K562 (cell line): Measurements from ENCODE around the gene PLEKHM3. TPM values are rescaled to one million over a fixed set of nuclear protein-coding genes. Genes with fewer than 3 reads are reported as not detected.
A peak's percentile ranks its signal among the peaks of the same experiment; 100 is the strongest.

Source experiments
- BCOR ChIP-seq: fragments of 450-650 bp; IDR thresholded peaks from 2 replicates; pipeline ENCODE4 v1.6.1; 2016
- CAMTA2 ChIP-seq: fragments of 250-450 bp; sonication (Bioruptor Pico); conservative IDR thresholded peaks from 2 replicates; pipeline ENCODE4 v1.5.1; 2022
- CCAR2 ChIP-seq: fragments of 200-400 bp; formaldehyde crosslinking; IDR thresholded peaks from 2 replicates; pipeline ENCODE4 v1.6.1; 2017; ENCODE audit warnings: mild to moderate bottlenecking, low read depth, low read length
- EHMT2 ChIP-seq: fragments of 450-650 bp; IDR thresholded peaks from 2 replicates; pipeline ENCODE4 v1.6.1; 2018; ENCODE audit warnings: antibody characterized with exemption
- EP400 ChIP-seq: fragments of 450-650 bp; IDR thresholded peaks from 2 replicates; pipeline ENCODE4 v1.6.1; 2017; ENCODE audit warnings: antibody characterized with exemption, mild to moderate bottlenecking, moderate library complexity
- HNRNPH1 ChIP-seq: fragments of 200-400 bp; formaldehyde crosslinking; optimal IDR thresholded peaks from 2 replicates; pipeline ENCODE3; 2017; ENCODE audit warnings: low read depth, mild to moderate bottlenecking, low read length, moderate library complexity
- NEUROD1 ChIP-seq: fragments of 150-350 bp; IDR thresholded peaks from 2 replicates; pipeline ENCODE4 v1.6.1; 2014; ENCODE audit warnings: borderline replicate concordance, low read length, low read depth; ENCODE audit not compliant: partially characterized antibody
- OTX1 ChIP-seq: fragments of 450-650 bp; formaldehyde crosslinking; IDR thresholded peaks from 2 replicates; pipeline ENCODE4 v1.4.0; 2022; ENCODE audit warnings: mild to moderate bottlenecking
- POLR2A ChIP-seq: fragments of 450-650 bp; conservative IDR thresholded peaks from 2 replicates; pipeline ENCODE4 v1.6.1; 2016
- SAFB2 ChIP-seq: fragments of 200-400 bp; formaldehyde crosslinking; IDR thresholded peaks from 2 replicates; pipeline ENCODE4 v1.6.1; 2018; ENCODE audit warnings: borderline replicate concordance, low read length, low read depth, moderate library complexity; ENCODE audit not compliant: severe bottlenecking
- SFPQ ChIP-seq: fragments of 200-400 bp; formaldehyde crosslinking; IDR thresholded peaks from 2 replicates; pipeline ENCODE4 v1.6.1; 2017; ENCODE audit warnings: mild to moderate bottlenecking, low read depth, low read length, moderate library complexity
- SLC30A9 ChIP-seq: fragments of 250-450 bp; sonication (Bioruptor Pico); IDR thresholded peaks from 2 replicates; pipeline ENCODE4 v1.8.0; 2022; ENCODE audit warnings: mild to moderate bottlenecking, moderate library complexity
- TAF1 ChIP-seq: IDR thresholded peaks from 2 replicates; pipeline ENCODE4 v1.6.1; 2011; ENCODE audit warnings: mild to moderate bottlenecking, low read length, moderate library complexity; ENCODE audit not compliant: insufficient read depth, control insufficient read depth, severe bottlenecking; ENCODE audit errors: extremely low read depth
- USF1 ChIP-seq: sonication (generic); formaldehyde crosslinking; IDR thresholded peaks from 2 replicates; pipeline ENCODE4 v1.9.0; 2022; ENCODE audit warnings: mild to moderate bottlenecking, missing genetic modification reagents
- XRCC4 ChIP-seq: IDR thresholded peaks from one replicate; pipeline ENCODE4 v1.6.1; 2011; ENCODE audit not compliant: insufficient read depth, insufficient read length; ENCODE audit errors: extremely low read depth
- ZBTB1 ChIP-seq: sonication (generic); formaldehyde crosslinking; IDR thresholded peaks from 2 replicates; pipeline ENCODE4 v1.8.1; 2023; ENCODE audit warnings: missing genetic modification reagents, low read depth, mild to moderate bottlenecking, borderline replicate concordance
- ZNF146 ChIP-seq: IDR thresholded peaks from one replicate; pipeline ENCODE4 v1.6.1; 2018; ENCODE audit warnings: missing compliant biosample characterization; ENCODE audit not compliant: unreplicated experiment
- ZNF23 ChIP-seq: fragments of 250-450 bp; sonication (Bioruptor Pico); IDR thresholded peaks from 2 replicates; pipeline ENCODE4 v1.4.0; 2020; ENCODE audit warnings: mild to moderate bottlenecking
- ZNF384 ChIP-seq: IDR thresholded peaks from 2 replicates; pipeline ENCODE4 v1.6.1; 2012; ENCODE audit warnings: low read depth, low read length, improper control_type of control experiment
- ZNF717 ChIP-seq: fragments of 250-450 bp; sonication (Bioruptor Pico); IDR thresholded peaks from 2 replicates; pipeline ENCODE4 v1.5.0; 2021
- ZNF778 ChIP-seq: fragments of 450-650 bp; formaldehyde crosslinking; IDR thresholded peaks from 2 replicates; pipeline ENCODE4 v1.4.0; 2020; ENCODE audit warnings: mild to moderate bottlenecking, moderate library complexity
- polyA plus RNA-seq, 8 experiments: library from polyadenylated mRNA; depleted of rRNA in 4 of 8; stranded (reverse) in 5 of 8; unstranded in 3 of 8; fragments of >200 nt; fragmentation: Nextera tagmentation in 2 of 8; fragmentation: Illumina TruSeq in 1 of 8; extraction: Ambion mirVana in 2 of 8; extraction: Trizol in 1 of 8; gene quantifications; 2 replicates each; pipeline versions ENCODE4 v1.2.1 to v1.2.3, GENCODE V29; 2011 to 2014; ENCODE audit warnings: inconsistent platforms in 1 of 8, missing spikeins in 1 of 8
- total RNA-seq, 7 experiments: library from RNA; depleted of rRNA in 6 of 7; stranded (reverse); fragments of >200 nt in 6 of 7; fragmentation: Illumina TruSeq in 2 of 7; extraction: Trizol in 2 of 7; gene quantifications; 2 replicates each; pipeline versions ENCODE4 v1.2.1 to v1.2.3, GENCODE V29; 2011 to 2021; ENCODE audit warnings: low replicate concordance in 1 of 7
- TF ChIP-seq, protein P1 (sequence below), 2 experiments: IDR thresholded peaks; 2 replicates each; pipeline ENCODE4 v1.6.1; 2012; ENCODE audit warnings: improper control_type of control experiment in 2 of 2, low read depth in 2 of 2, low read length in 2 of 2, borderline replicate concordance in 1 of 2
- TF ChIP-seq, protein P2 (sequence below): fragments of 250-450 bp; sonication (Bioruptor Pico); IDR thresholded peaks from 2 replicates; pipeline ENCODE4 v1.8.0; 2022; ENCODE audit warnings: inconsistent platforms

The PLEKHM3 gene
- total and polyA plus RNA-seq, 9 of the 15 experiments (the other 6 are each of a cell fraction or from before 2014, with no cell fraction given), result 0.24 to 1.6 (median 1.0) TPM

DNA sequence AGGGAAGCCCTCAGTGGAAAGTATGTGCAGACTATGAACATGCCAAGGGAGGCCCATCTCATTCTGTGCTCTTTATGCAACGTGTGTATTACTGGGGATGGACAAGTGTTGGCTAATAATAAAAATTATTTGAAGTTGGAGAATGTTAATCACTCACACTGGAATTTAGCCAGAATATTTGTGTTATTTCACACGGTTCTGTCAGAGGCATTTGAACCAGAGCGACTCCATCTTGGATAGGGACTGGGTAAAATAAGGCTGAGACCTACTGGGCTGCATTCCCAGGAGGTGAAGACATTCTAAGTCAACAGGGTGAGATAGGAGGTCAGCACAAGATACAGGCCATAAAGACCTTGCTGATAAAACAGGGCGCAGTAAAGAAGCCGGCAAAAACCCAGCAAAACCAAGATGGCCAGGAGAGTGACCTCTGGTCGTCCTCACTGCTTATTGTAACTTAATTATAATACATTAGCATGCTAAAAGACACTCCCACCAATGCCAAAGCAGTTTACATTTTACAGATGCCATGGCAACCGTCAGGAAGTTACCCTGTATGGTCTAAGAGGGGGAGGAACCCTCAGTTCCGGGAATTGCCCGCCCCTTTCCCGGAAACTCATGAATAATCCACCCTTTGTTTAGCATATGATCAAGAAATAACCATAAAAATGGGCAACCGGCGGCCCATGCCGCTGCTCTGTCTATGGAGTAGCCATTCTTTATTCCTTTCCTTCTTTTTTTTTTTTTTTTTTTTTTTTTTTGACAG, 253.1 kb downstream of the PLEKHM3 start (continued):
- TF ChIP-seq SAFB2, result no peak
- no peak for TF ChIP-seq ZBTB1
- TF ChIP-seq ZNF778 (CRISPR knock-in tag), result peak; percentile 86; the same call in 1 of the 2 replicates
- no peak for TF ChIP-seq BCOR
- TF ChIP-seq EHMT2, result no peak
- TF ChIP-seq, protein P1, sequence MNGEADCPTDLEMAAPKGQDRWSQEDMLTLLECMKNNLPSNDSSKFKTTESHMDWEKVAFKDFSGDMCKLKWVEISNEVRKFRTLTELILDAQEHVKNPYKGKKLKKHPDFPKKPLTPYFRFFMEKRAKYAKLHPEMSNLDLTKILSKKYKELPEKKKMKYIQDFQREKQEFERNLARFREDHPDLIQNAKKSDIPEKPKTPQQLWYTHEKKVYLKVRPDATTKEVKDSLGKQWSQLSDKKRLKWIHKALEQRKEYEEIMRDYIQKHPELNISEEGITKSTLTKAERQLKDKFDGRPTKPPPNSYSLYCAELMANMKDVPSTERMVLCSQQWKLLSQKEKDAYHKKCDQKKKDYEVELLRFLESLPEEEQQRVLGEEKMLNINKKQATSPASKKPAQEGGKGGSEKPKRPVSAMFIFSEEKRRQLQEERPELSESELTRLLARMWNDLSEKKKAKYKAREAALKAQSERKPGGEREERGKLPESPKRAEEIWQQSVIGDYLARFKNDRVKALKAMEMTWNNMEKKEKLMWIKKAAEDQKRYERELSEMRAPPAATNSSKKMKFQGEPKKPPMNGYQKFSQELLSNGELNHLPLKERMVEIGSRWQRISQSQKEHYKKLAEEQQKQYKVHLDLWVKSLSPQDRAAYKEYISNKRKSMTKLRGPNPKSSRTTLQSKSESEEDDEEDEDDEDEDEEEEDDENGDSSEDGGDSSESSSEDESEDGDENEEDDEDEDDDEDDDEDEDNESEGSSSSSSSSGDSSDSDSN (IDR thresholded peaks at IDR 0.05; ENCODE audit: borderline replicate concordance in 1 of 2, low read depth in 2 of 2, low read length in 2 of 2), result no peak
- TF ChIP-seq CCAR2, result no peak
- TF ChIP-seq OTX1 (CRISPR knock-in tag), result peak; percentile 100
- TF ChIP-seq USF1 (CRISPR knock-in tag), result no peak
- TF ChIP-seq CAMTA2, result peak; percentile 99
- no peak for TF ChIP-seq SFPQ
- TF ChIP-seq ZNF146 (CRISPR knock-in tag), result no peak
- TF ChIP-seq ZNF384, result peak; percentile 95
- TF ChIP-seq TAF1, result no peak
- peak; percentile 87 for TF ChIP-seq POLR2A
- peak; percentile 96 for TF ChIP-seq ZNF717
- TF ChIP-seq EP400, result 0 out of 2 replicates have a peak, but pooled peaks have one; percentile 31
- no peak for TF ChIP-seq XRCC4
- TF ChIP-seq HNRNPH1, result no peak
- TF ChIP-seq NEUROD1, result peak; percentile 41
- TF ChIP-seq, protein P2, sequence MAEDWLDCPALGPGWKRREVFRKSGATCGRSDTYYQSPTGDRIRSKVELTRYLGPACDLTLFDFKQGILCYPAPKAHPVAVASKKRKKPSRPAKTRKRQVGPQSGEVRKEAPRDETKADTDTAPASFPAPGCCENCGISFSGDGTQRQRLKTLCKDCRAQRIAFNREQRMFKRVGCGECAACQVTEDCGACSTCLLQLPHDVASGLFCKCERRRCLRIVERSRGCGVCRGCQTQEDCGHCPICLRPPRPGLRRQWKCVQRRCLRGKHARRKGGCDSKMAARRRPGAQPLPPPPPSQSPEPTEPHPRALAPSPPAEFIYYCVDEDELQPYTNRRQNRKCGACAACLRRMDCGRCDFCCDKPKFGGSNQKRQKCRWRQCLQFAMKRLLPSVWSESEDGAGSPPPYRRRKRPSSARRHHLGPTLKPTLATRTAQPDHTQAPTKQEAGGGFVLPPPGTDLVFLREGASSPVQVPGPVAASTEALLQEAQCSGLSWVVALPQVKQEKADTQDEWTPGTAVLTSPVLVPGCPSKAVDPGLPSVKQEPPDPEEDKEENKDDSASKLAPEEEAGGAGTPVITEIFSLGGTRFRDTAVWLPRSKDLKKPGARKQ (CRISPR knock-in tag), result peak; percentile 98
- peak; percentile 84; the same call in 1 of the 2 replicates for TF ChIP-seq SLC30A9 (CRISPR knock-in tag)
- peak; percentile 98 for TF ChIP-seq ZNF23 (CRISPR knock-in tag)
